DMS 273 (cell line): Measurements from ENCODE around the gene MAG.
A peak's percentile ranks its signal among the peaks of the same experiment; 100 is the strongest.

ENCODE experiments used
- DNase-seq: peaks from one replicate; lab custom pipeline; 2025; ENCODE audit not compliant: unreplicated experiment; lab: John Stamatoyannopoulos, UW

Gene MAG

GRCh38 chr19:35296644-35297514 is 4.9 kb downstream of the MAG start:
- DNase-seq = no peak

- no peak for DNase-seq
Measured at GRCh38 chr19:35297515-35297848, 5.5 kb downstream of the MAG start.

GRCh38 chr19:35297922-35298321 is 6.0 kb downstream of the MAG start:
- no peak for DNase-seq

GRCh38 chr19:35298561-35298972 is 6.6 kb downstream of the MAG start:
- no peak for DNase-seq

GRCh38 chr19:35299523-35300338 is 7.8 kb downstream of the MAG start:
- DNase-seq = no peak

GRCh38 chr19:35300339-35300649 is 8.3 kb downstream of the MAG start:
- no peak for DNase-seq

- no peak for DNase-seq
Measured at GRCh38 chr19:35301961-35302360, 10.0 kb downstream of the MAG start.

- no peak for DNase-seq
Measured at GRCh38 chr19:35302446-35302845, 10.5 kb downstream of the MAG start.

GRCh38 chr19:35303357-35303915 is 11.5 kb downstream of the MAG start:
- DNase-seq = no peak

- no peak for DNase-seq
Measured at GRCh38 chr19:35304036-35304435, 12.1 kb downstream of the MAG start.

GRCh38 chr19:35305181-35305580 is 13.2 kb downstream of the MAG start:
- DNase-seq = no peak

- DNase-seq = peak; percentile 46
Measured at GRCh38 chr19:35306473-35307246, 14.7 kb downstream of the MAG start.

GRCh38 chr19:35307931-35308330 is 16.0 kb downstream of the MAG start:
- DNase-seq = no peak

GRCh38 chr19:35308910-35309309 is 16.9 kb downstream of the MAG start:
- DNase-seq = no peak

GRCh38 chr19:35309481-35310279 is 17.7 kb downstream of the MAG start:
- DNase-seq = no peak

GRCh38 chr19:35310331-35310730 is 18.4 kb downstream of the MAG start:
- DNase-seq = no peak

GRCh38 chr19:35310811-35311465 is 19.0 kb downstream of the MAG start:
- no peak for DNase-seq

GRCh38 chr19:35311901-35312665 is 20.1 kb downstream of the MAG start:
- DNase-seq = no peak

GRCh38 chr19:35313587-35313986 is 21.6 kb downstream of the MAG start:
- no peak for DNase-seq
